ENCODE results near the gene TWF1. TPM values are rescaled to one million over a fixed set of nuclear protein-coding genes. Genes with fewer than 3 reads are reported as not detected.

Gene TWF1
- total and polyA plus RNA-seq, 2 of the 4 experiments (the other 2 are of a cell fraction) = 67.0 to 141 TPM

DNA sequence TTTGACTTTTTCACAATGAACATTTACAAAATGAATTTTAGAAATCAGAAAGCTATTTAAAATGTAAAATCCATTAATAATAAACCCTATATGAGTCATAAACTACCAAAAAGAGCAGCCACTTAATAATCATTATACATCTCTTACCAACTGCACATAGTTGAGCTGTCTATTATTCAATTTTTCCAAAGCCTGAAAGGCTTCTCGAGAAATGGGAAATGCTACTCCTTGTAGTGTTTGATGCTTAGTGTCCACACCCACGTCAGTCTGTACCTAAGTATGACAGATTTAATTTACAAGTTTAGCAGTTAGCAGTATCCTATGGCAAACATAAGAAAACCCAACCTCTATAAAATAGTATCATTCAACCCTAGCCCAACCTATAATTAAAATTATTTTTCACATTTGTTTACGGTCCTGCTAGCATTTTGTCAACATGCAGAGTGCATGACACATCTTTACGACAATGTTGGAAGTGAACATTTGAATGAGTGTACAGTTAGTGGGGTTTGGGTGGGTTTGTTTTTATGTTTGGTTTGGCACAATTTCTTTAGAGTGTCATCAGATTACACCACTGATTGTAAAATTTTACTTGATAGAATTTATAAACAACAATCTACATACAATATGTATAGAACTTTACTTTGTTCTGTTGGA is 8.4 kb downstream of the TWF1 start:
- H3K9me3 ChIP-seq (ENCODE audit: control insufficient read depth, insufficient read depth, low read length) = no peaks in the 10 kb centered on the region
- no CpG with 5 or more reads among the region's 4 CpGs for WGBS, 2 experiments (ENCODE audit: extremely low coverage in 2 of 2, insufficient read length in 1 of 2)
- in situ Hi-C loops (cut with MboI; ENCODE audit: low sequenced_read_pairs) (no loop called here), dilution Hi-C loops (cut with HindIII; ENCODE audit: low sequenced_read_pairs, unreplicated experiment) (no loop called here), intact Hi-C loops (cut with micrococcal nuclease) (no loop called here)
- H3K27ac ChIP-seq (ENCODE audit: insufficient read depth, low read length) = no peak overlapping the region
- H3K9ac ChIP-seq (ENCODE audit: low read depth, low read length) = no peak overlapping the region
- no peak overlapping the region for H2BK120ac ChIP-seq (ENCODE audit: low read depth, low read length)
- H2BK20ac ChIP-seq (ENCODE audit: low read depth, low read length) = no peak overlapping the region
- peaks cover 15% of the 10 kb centered on the region for H3K36me3 ChIP-seq (ENCODE audit: control insufficient read depth, insufficient read depth, low read length)
- H2AFZ ChIP-seq (replicated peaks; ENCODE audit: low read length, poor library complexity) = no peak overlapping the region
- ChIA-PET POLR2A (ENCODE audit: unreplicated experiment) (no interaction called here), CTCF (no interaction called here)
- no peak overlapping the region for H3K14ac ChIP-seq (replicated peaks; ENCODE audit: low read depth, low read length)
- ATAC-seq (ENCODE audit: low read depth) (no peak), DNase-seq (peak; percentile 26)
- no peak overlapping the region for H3K56ac ChIP-seq (ENCODE audit: extremely low read depth, insufficient read depth, low read length)
- no peak overlapping the region for H2AK9ac ChIP-seq (replicated peaks; ENCODE audit: low read depth, low read length, poor library complexity)
- no peaks in the 10 kb centered on the region; the same call in 1 of the 2 replicates for H4K20me1 ChIP-seq (ENCODE audit: insufficient read depth, low read length)
- H3K27me3 ChIP-seq (ENCODE audit: control insufficient read depth, insufficient read depth, low read length) = no peaks in the 10 kb centered on the region
- no peak overlapping the region for H4K91ac ChIP-seq (ENCODE audit: insufficient read depth, low read depth, low read length)
- H3K9me1 ChIP-seq (ENCODE audit: insufficient read depth, low read length) = no peaks in the 10 kb centered on the region
- H3K4me1 ChIP-seq (ENCODE audit: control insufficient read depth, insufficient read depth, low read length) = no peaks in the 10 kb centered on the region
- peaks cover 2 to 6% of the 10 kb centered on the region in 2 experiments; a peak in 2 of 4 replicates for H3K79me1 ChIP-seq (ENCODE audit: low read depth in 1 of 2, low read length in 2 of 2)
- H3K4me3 ChIP-seq (ENCODE audit: insufficient read depth, low read depth, low read length) = no peak overlapping the region
- H3K4me2 ChIP-seq (ENCODE audit: low read depth, low read length) = no peak overlapping the region
- H4K8ac ChIP-seq (ENCODE audit: low read depth in 2 of 2, low read length in 2 of 2) = no peak overlapping the region
- TF ChIP-seq, protein P1, sequence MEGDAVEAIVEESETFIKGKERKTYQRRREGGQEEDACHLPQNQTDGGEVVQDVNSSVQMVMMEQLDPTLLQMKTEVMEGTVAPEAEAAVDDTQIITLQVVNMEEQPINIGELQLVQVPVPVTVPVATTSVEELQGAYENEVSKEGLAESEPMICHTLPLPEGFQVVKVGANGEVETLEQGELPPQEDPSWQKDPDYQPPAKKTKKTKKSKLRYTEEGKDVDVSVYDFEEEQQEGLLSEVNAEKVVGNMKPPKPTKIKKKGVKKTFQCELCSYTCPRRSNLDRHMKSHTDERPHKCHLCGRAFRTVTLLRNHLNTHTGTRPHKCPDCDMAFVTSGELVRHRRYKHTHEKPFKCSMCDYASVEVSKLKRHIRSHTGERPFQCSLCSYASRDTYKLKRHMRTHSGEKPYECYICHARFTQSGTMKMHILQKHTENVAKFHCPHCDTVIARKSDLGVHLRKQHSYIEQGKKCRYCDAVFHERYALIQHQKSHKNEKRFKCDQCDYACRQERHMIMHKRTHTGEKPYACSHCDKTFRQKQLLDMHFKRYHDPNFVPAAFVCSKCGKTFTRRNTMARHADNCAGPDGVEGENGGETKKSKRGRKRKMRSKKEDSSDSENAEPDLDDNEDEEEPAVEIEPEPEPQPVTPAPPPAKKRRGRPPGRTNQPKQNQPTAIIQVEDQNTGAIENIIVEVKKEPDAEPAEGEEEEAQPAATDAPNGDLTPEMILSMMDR (conservative IDR thresholded peaks at IDR 0.05; ENCODE audit: low read depth, low read length) = no peak
- TF ChIP-seq POLR2A (IDR thresholded peaks at IDR 0.05; ENCODE audit: low read depth, low read length) (no peak), CEBPB (IDR thresholded peaks at IDR 0.05; ENCODE audit: low read depth, low read length) (no peak), SMC3 (IDR thresholded peaks at IDR 0.05; ENCODE audit: low read depth, low read length) (no peak), FOS (IDR thresholded peaks at IDR 0.05; ENCODE audit: low read depth, low read length) (no peak), CHD1 (IDR thresholded peaks at IDR 0.05; ENCODE audit: low read depth, low read length) (no peak), RCOR1 (IDR thresholded peaks at IDR 0.05; ENCODE audit: insufficient replicate concordance, low read length) (no peak), RFX5 (IDR thresholded peaks at IDR 0.05; ENCODE audit: low read depth, low read length) (no peak), MXI1 (IDR thresholded peaks at IDR 0.05; ENCODE audit: borderline replicate concordance, low read depth, low read length) (no peak)
- TF ChIP-seq, protein P2, sequence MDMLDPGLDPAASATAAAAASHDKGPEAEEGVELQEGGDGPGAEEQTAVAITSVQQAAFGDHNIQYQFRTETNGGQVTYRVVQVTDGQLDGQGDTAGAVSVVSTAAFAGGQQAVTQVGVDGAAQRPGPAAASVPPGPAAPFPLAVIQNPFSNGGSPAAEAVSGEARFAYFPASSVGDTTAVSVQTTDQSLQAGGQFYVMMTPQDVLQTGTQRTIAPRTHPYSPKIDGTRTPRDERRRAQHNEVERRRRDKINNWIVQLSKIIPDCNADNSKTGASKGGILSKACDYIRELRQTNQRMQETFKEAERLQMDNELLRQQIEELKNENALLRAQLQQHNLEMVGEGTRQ (IDR thresholded peaks at IDR 0.05; ENCODE audit: low read depth, low read length) = no peak
- no peak overlapping the region for H2AK5ac ChIP-seq (ENCODE audit: low read depth, low read length)
- H2BK5ac ChIP-seq (ENCODE audit: low read depth, low read length, poor library complexity, severe bottlenecking) = no peak overlapping the region
- no peak overlapping the region for H4K5ac ChIP-seq (ENCODE audit: low read depth, low read length)
- no TSS peak for BruUV-seq (replicated peaks)
- no peak overlapping the region for H3K18ac ChIP-seq (ENCODE audit: low read depth, low read length)
- no peak overlapping the region for H2BK15ac ChIP-seq (ENCODE audit: low read depth, low read length)
- no peak overlapping the region for H3K23ac ChIP-seq (ENCODE audit: low read depth, low read length)
- H3K4ac ChIP-seq (ENCODE audit: low read depth, low read length) = no peak overlapping the region
